Astrocyte (in vitro differentiated cells and primary cell): ENCODE measurements around the gene NDUFV1.

ENCODE experiments used
- CTCF ChIP-seq: IDR thresholded peaks from 2 replicates; pipeline ENCODE4 v1.5.1; 2011; ENCODE audit warnings: low read depth, mild to moderate bottlenecking, inconsistent platforms, low read length, moderate library complexity; ENCODE audit not compliant: insufficient read depth
- EZH2 ChIP-seq: IDR thresholded peaks from 2 replicates; pipeline ENCODE4 v1.6.1; 2012; ENCODE audit warnings: mild to moderate bottlenecking, low read length, inconsistent platforms; ENCODE audit not compliant: insufficient read depth

- TF ChIP-seq EZH2 (no peak), CTCF (no peak)
Observed at GRCh38 chr11:67651976-67652781, 45.4 kb downstream of the NDUFV1 start.
